Osteoblast (primary cell): ENCODE results near the gene PPP3R1. TPM values are rescaled to one million over a fixed set of nuclear protein-coding genes. Genes with fewer than 3 reads are reported as not detected.
A peak's percentile ranks its signal among the peaks of the same experiment; 100 is the strongest.

Source experiments
- DNase-seq: peaks from one replicate; pipeline ENCODE4 v3.0.0; 2011; ENCODE audit warnings: low spot score, mixed read lengths; ENCODE audit not compliant: insufficient read length; ENCODE audit errors: missing footprints
- H2AFZ ChIP-seq: 2 replicates; pipeline ENCODE4 v1.6.0; 2011; ENCODE audit warnings: mild to moderate bottlenecking, low read length
- H3K27ac ChIP-seq: 2 replicates; pipeline ENCODE4 v1.5.1; 2011; ENCODE audit warnings: mild to moderate bottlenecking, low read depth, low read length, moderate library complexity
- H3K27me3 ChIP-seq: 2 replicates; pipeline ENCODE4 v1.6.0; 2012; ENCODE audit warnings: mild to moderate bottlenecking, control low read depth, inconsistent platforms, low read length, moderate library complexity; ENCODE audit not compliant: insufficient read depth
- H3K36me3 ChIP-seq: 2 replicates; pipeline ENCODE4 v1.5.1; 2011; ENCODE audit warnings: mild to moderate bottlenecking, low read length, control low read depth, moderate library complexity; ENCODE audit not compliant: insufficient read depth
- H3K4me1 ChIP-seq: 2 replicates; pipeline ENCODE4 v1.5.1; 2011; ENCODE audit warnings: mild to moderate bottlenecking, low read length, control low read depth, moderate library complexity; ENCODE audit not compliant: insufficient read depth
- H3K4me2 ChIP-seq: 2 replicates; pipeline ENCODE4 v1.6.0; 2011; ENCODE audit warnings: mild to moderate bottlenecking, low read length; ENCODE audit not compliant: insufficient read depth
- H3K4me3 ChIP-seq: fragments of 200-600 bp; sonication (generic); 3 replicates; pipeline ENCODE4 v1.5.1; 2012; ENCODE audit warnings: mild to moderate bottlenecking, low read length, inconsistent platforms; ENCODE audit not compliant: insufficient read depth
- H3K79me2 ChIP-seq: 2 replicates; pipeline ENCODE4 v1.6.0; 2012; ENCODE audit warnings: mild to moderate bottlenecking, low read length, control low read depth, inconsistent platforms; ENCODE audit not compliant: insufficient read depth
- H3K9me3 ChIP-seq: 2 replicates; pipeline ENCODE4 v1.5.1; 2011; ENCODE audit warnings: low read depth, low read length, control low read depth
- H4K20me1 ChIP-seq: 2 replicates; pipeline ENCODE4 v1.6.0; 2012; ENCODE audit warnings: mild to moderate bottlenecking, low read length, control low read depth; ENCODE audit not compliant: insufficient read depth
- CTCF ChIP-seq: IDR thresholded peaks from 2 replicates; pipeline ENCODE4 v1.5.1; 2011; ENCODE audit warnings: mild to moderate bottlenecking, low read depth, low read length, moderate library complexity; ENCODE audit errors: extremely low read depth
- total RNA-seq: library from RNA; depleted of rRNA; stranded (reverse); fragments of >200 nt; gene quantifications from 2 replicates; pipeline ENCODE4 v1.2.3, GENCODE V29; 2012

Gene PPP3R1
- total RNA-seq, 1 donor = 29.7 TPM

GRCh38 chr2:68290901-68291300 is 38.6 kb upstream of the PPP3R1 start:
- no peak overlapping the region for H3K4me2 ChIP-seq
- no peak for DNase-seq
- no peak overlapping the region for H3K27ac ChIP-seq
- peaks cover 12% of the 10 kb centered on the region for H3K4me1 ChIP-seq
- no peak for TF ChIP-seq CTCF
- no peak overlapping the region for H3K4me3 ChIP-seq
- H2AFZ ChIP-seq = no peak overlapping the region
- no peaks in the 10 kb centered on the region for H3K9me3 ChIP-seq
- H3K36me3 ChIP-seq = no peaks in the 10 kb centered on the region
- no peaks in the 10 kb centered on the region for H4K20me1 ChIP-seq
- H3K27me3 ChIP-seq = no peaks in the 10 kb centered on the region
- H3K79me2 ChIP-seq = no peaks in the 10 kb centered on the region

GRCh38 chr2:68287580-68288441 is 35.5 kb upstream of the PPP3R1 start:
- TF ChIP-seq CTCF = no peak
- Histone ChIP-seq H3K4me3 (no peak overlapping the region), H4K20me1 (no peaks in the 10 kb centered on the region), H2AFZ (no peak overlapping the region), H3K4me1 (peaks cover 23% of the 10 kb centered on the region), H3K27me3 (no peaks in the 10 kb centered on the region), H3K27ac (no peak overlapping the region), H3K36me3 (no peaks in the 10 kb centered on the region), H3K9me3 (no peaks in the 10 kb centered on the region), H3K4me2 (peak overlapping the region; percentile 22), H3K79me2 (no peaks in the 10 kb centered on the region)
- DNase-seq = no peak

GRCh38 chr2:68284896-68285295 is 32.6 kb upstream of the PPP3R1 start:
- Histone ChIP-seq H3K4me2 (peak overlapping the region; percentile 48), H3K79me2 (no peaks in the 10 kb centered on the region)
- DNase-seq = peak; percentile 67

More at GRCh38 chr2:68284896-68285295, 32.6 kb upstream of the PPP3R1 start:
- Histone ChIP-seq H3K9me3 (no peaks in the 10 kb centered on the region), H3K4me3 (no peak overlapping the region), H3K36me3 (no peaks in the 10 kb centered on the region), H3K27ac (no peak overlapping the region), H3K27me3 (no peaks in the 10 kb centered on the region), H2AFZ (no peak overlapping the region), H4K20me1 (no peaks in the 10 kb centered on the region), H3K4me1 (peaks cover 23% of the 10 kb centered on the region)
- TF ChIP-seq CTCF = no peak
